GM13976 (cell line): ENCODE results near the gene CCR2.

ENCODE experiments used
- DNase-seq: peaks from one replicate; pipeline ENCODE4 v3.0.0; 2012; ENCODE audit warnings: low spot score
- CTCF ChIP-seq: IDR thresholded peaks from 2 replicates; pipeline ENCODE4 v1.5.1; 2012; ENCODE audit warnings: borderline replicate concordance, mild to moderate bottlenecking; ENCODE audit not compliant: insufficient read depth; ENCODE audit errors: extremely low read depth, missing control alignments, control extremely low read depth
- in situ Hi-C: fragments of 300-500 bp; cut with MboI; formaldehyde crosslinking; loops from one replicate; pipeline ENCODE4 v1.12.0; 2022; ENCODE audit warnings: low sequenced_read_pairs, mixed read lengths, inconsistent platforms; ENCODE audit not compliant: unreplicated experiment

CCR2 gene

GRCh38 chr3:46353647-46354410 lies at the start of gene CCR2:
Gene CCR2, plus strand, starts transcription at chr3:46354111. Its CDS starts 3,417 bp downstream, at chr3:46357528.
- no peak for DNase-seq
- in situ Hi-C loops, result no loop called here
- no peak for TF ChIP-seq CTCF

- peak; percentile 37 for DNase-seq
- TF ChIP-seq CTCF, result no peak
- in situ Hi-C loops, result no loop called here
Measured at GRCh38 chr3:46304739-46305138, 49.2 kb upstream of the CCR2 start.

- in situ Hi-C loops, result no loop called here
- no peak for DNase-seq
- TF ChIP-seq CTCF, result no peak
Measured at GRCh38 chr3:46312991-46313390, 40.9 kb upstream of the CCR2 start.

GRCh38 chr3:46314517-46314916 lies 39.4 kb upstream of the CCR2 start:
- in situ Hi-C loops, result no loop called here
- no peak for DNase-seq
- TF ChIP-seq CTCF, result no peak

DNA sequence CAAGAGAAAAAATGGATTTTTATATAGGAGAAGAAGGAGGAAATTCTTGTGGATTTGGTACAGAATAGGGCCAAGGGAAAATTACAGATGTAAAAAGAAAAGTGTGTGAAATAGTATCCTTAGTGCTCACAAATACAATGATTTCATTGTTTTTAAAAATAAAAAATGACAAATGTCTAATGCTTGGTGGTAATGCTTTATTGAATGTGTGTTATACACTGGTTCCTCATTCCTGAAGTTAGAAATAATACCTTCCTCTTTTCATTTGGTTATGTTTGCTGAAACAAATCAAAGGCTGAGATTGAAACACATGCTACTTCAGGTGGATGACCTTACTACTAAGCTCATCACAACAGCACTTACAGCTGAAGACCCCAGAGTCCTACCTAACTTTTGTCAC lies 37.7 kb upstream of the CCR2 start:
- no peak for DNase-seq
- in situ Hi-C loops, result no loop called here
- TF ChIP-seq CTCF, result no peak

DNA sequence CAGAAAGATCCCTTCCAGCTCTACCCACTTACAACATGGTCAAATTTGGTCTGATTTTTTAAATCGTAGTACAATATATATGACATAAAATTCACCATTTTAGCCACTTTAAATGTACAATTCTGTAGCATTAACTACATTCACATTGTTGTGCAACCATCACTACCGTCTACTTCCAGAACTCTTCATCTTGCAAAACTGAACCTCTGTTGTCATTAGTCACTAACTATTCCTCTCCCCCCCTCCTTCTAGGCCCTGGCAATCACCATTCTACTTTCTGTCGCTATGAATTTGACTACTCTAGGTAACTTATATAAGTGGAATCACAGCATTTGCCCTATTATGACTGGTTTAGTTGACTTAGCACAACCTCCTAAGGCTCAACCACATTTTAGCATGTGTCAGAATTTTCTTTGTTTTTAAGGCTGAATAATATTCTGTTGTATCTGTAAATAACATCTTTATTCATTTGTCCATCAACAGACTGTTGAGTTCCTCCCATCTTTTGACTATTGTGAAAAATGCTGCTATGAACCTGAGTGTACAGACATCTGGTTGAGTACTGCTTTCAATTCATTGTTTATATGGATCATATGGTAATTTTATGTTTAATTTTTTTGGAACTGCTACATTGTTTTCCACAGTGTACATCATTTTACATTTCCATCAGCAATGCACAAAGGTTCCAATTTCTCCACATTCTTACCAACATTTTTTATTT lies 35.5 kb upstream of the CCR2 start:
- TF ChIP-seq CTCF, result no peak

More for the DNA sequence above, 35.5 kb upstream of the CCR2 start:
- in situ Hi-C loops, result no loop called here
- DNase-seq, result no peak
